ENCODE results near the gene TNRC6A. TPM values are rescaled to one million over a fixed set of nuclear protein-coding genes. Genes with fewer than 3 reads are reported as not detected.

Gene TNRC6A
- total and polyA plus RNA-seq, 10 of the 15 experiments (the other 5 are each of a cell fraction or from before 2014, with no cell fraction given): 4.6 to 41.3 (median 29.7) TPM

DNA sequence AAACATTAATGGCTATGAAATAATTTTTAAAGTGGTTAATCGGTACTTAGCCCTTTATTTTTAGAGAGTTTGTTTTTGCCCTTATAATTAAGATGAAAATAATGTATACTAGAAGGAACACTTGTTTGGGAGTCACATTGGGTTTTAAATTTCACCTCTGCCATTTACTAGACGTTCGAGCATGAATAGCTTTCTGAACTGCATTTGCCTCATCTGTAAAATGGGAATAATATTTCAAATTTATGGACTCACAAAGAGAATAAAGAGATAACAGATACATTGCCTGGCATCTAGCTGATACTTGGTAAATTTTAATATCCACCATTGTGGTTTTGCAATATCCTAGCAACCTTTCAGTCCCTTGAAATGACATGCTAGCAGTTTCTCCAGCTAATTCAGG lies 36.6 kb downstream of the TNRC6A start:
- Histone ChIP-seq H3K4me3 (no peak overlapping the region), H4K20me1 (ENCODE audit: control insufficient read depth, insufficient read depth) (no peaks in the 10 kb centered on the region), H3K4me2 (ENCODE audit: control insufficient read depth, insufficient read depth) (no peak overlapping the region), H3K79me2 (ENCODE audit: control insufficient read depth, insufficient read depth, low read length) (no peaks in the 10 kb centered on the region; the same call in 1 of the 2 replicates), H3K9ac (ENCODE audit: control insufficient read depth, insufficient read depth, low read length) (no peak overlapping the region), H3K36me3 (ENCODE audit: control insufficient read depth in 2 of 2, insufficient read depth in 2 of 2, low read length in 1 of 2) (peaks cover 2 to 13% of the 10 kb centered on the region in 2 experiments; a peak in 3 of 4 replicates), H3K4me1 (ENCODE audit: control insufficient read depth, insufficient read depth, low read length) (peaks cover 3% of the 10 kb centered on the region; the same call in 1 of the 2 replicates), H3K9me3 (replicated peaks; ENCODE audit: control insufficient read depth, insufficient read depth, low read length) (no peaks in the 10 kb centered on the region), H3K27ac (ENCODE audit: control insufficient read depth, insufficient read depth) (no peak overlapping the region), H2AFZ (ENCODE audit: control insufficient read depth, low read depth, low read length) (no peak overlapping the region), H3K27me3 (replicated peaks in 1 of 2; ENCODE audit: control insufficient read depth in 2 of 2, insufficient read depth in 2 of 2, low read length in 1 of 2) (no peaks in the 10 kb centered on the region)
- TF ChIP-seq GATAD2B (conservative IDR thresholded peaks at IDR 0.05; ENCODE audit: low read depth): no peak
- TF ChIP-seq JUNB (IDR thresholded peaks at IDR 0.05): no peak
- TF ChIP-seq, protein P1, sequence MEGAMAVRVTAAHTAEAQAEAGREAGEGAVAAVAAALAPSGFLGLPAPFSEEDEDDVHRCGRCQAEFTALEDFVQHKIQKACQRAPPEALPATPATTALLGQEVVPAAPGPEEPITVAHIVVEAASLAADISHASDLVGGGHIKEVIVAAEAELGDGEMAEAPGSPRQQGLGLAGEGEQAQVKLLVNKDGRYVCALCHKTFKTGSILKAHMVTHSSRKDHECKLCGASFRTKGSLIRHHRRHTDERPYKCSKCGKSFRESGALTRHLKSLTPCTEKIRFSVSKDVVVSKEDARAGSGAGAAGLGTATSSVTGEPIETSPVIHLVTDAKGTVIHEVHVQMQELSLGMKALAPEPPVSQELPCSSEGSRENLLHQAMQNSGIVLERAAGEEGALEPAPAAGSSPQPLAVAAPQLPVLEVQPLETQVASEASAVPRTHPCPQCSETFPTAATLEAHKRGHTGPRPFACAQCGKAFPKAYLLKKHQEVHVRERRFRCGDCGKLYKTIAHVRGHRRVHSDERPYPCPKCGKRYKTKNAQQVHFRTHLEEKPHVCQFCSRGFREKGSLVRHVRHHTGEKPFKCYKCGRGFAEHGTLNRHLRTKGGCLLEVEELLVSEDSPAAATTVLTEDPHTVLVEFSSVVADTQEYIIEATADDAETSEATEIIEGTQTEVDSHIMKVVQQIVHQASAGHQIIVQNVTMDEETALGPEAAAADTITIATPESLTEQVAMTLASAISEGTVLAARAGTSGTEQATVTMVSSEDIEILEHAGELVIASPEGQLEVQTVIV (IDR thresholded peaks at IDR 0.05; ENCODE audit: borderline replicate concordance, partially characterized antibody): no peak
- no peak for TF ChIP-seq TAF1 (IDR thresholded peaks at IDR 0.05; ENCODE audit: borderline replicate concordance, low read depth, low read length)
- no peak for TF ChIP-seq E2F8 (IDR thresholded peaks at IDR 0.05; ENCODE audit: low read depth, partially characterized antibody)
- no peak for TF ChIP-seq MTA2 (IDR thresholded peaks at IDR 0.05; ENCODE audit: low read depth)
- no peak for TF ChIP-seq WRNIP1 (IDR thresholded peaks at IDR 0.05; ENCODE audit: borderline replicate concordance, low read depth, low read length)
- no peak for TF ChIP-seq BCLAF1 (IDR thresholded peaks at IDR 0.05)
- TF ChIP-seq KDM1A (IDR thresholded peaks at IDR 0.05; ENCODE audit: borderline replicate concordance): no peak
- in situ Hi-C loops (cut with MboI) (no loop called here), intact Hi-C loops (cut with micrococcal nuclease; ENCODE audit: unreplicated experiment) (no loop called here)
- RAD21 ChIA-PET (ENCODE audit: unreplicated experiment): no interaction called here
- no TSS peak for BruUV-seq (replicated peaks)
- POLR2A ChIA-PET: no interaction called here
- FAIRE-seq (no peak), ATAC-seq (no peak), DNase-seq (ENCODE audit: low read depth, low spot score) (no peak)
- SMC1A ChIA-PET (ENCODE audit: uncharacterized antibody, unreplicated experiment): interaction anchor here (0.8 to 1.7 kb wide), 2 partner anchors 186 to 341 kb away, joined by 3 read pairs; no protein-coding TSS in a partner anchor
- 97% methylated on average over 3 of the region's 3 CpGs for WGBS (ENCODE audit: insufficient coverage, insufficient replicate concordance, low lambda C conversion rate, missing lambda C conversion rate)
- CTCF ChIA-PET: no interaction called here
